Cardiac fibroblast (primary cell): Measurements from ENCODE around the gene NEDD4L.

Experiments used
- DNase-seq, 2 donors: peaks; one replicate each; pipeline versions ENCODE4 v3.0.0 to v3.0.0-alpha.2; 2010; ENCODE audit warnings: low read depth in 2 of 2
- H3K4me3 ChIP-seq, 2 donors: replicated peaks in 1 of 2; 1 replicate in 1 of 2; 2 replicates in 1 of 2; pipeline ENCODE4 v1.5.1; 2011; ENCODE audit warnings: low read depth in 2 of 2, low read length in 2 of 2, mild to moderate bottlenecking in 2 of 2, moderate library complexity in 1 of 2
- TF ChIP-seq, protein P1 (sequence below): IDR thresholded peaks from one replicate; pipeline ENCODE4 v1.5.1; 2011; ENCODE audit warnings: low read depth, mild to moderate bottlenecking, low read length, inconsistent platforms

Gene NEDD4L

DNA sequence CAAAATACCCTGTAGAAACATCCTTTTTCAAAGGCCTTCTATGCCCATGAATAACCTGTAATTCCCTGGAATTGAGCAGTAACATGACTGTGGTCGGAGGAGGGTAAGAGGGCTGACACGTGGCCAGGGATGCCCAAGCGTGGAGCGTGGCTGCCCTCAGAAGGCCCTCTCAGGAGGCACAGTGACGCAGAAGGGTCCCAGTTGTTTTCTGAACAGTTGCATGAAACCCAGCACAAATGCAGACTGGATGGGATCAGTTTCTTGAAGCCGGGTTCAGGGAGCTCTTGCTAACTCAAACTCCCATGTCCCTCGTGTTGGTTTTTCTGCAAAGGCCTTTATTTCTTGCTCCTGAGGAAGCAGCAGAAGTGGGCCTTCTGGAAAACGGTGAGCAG is 347.9 kb downstream of the NEDD4L start:
- TF ChIP-seq, protein P1, sequence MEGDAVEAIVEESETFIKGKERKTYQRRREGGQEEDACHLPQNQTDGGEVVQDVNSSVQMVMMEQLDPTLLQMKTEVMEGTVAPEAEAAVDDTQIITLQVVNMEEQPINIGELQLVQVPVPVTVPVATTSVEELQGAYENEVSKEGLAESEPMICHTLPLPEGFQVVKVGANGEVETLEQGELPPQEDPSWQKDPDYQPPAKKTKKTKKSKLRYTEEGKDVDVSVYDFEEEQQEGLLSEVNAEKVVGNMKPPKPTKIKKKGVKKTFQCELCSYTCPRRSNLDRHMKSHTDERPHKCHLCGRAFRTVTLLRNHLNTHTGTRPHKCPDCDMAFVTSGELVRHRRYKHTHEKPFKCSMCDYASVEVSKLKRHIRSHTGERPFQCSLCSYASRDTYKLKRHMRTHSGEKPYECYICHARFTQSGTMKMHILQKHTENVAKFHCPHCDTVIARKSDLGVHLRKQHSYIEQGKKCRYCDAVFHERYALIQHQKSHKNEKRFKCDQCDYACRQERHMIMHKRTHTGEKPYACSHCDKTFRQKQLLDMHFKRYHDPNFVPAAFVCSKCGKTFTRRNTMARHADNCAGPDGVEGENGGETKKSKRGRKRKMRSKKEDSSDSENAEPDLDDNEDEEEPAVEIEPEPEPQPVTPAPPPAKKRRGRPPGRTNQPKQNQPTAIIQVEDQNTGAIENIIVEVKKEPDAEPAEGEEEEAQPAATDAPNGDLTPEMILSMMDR, result no peak
- DNase-seq, result no peak
- H3K4me3 ChIP-seq, result no peak overlapping the region

GRCh38 chr18:58392324-58393000 is 348.4 kb downstream of the NEDD4L start:
- TF ChIP-seq, protein P1, result no peak
- DNase-seq, result peak; percentile 49 to 64
- no peak overlapping the region for H3K4me3 ChIP-seq

- DNase-seq, result no peak
- TF ChIP-seq, protein P1, result no peak
- no peak overlapping the region for H3K4me3 ChIP-seq
These were observed 349.3 kb downstream of the NEDD4L start for GRCh38 chr18:58393295-58393694.

DNA sequence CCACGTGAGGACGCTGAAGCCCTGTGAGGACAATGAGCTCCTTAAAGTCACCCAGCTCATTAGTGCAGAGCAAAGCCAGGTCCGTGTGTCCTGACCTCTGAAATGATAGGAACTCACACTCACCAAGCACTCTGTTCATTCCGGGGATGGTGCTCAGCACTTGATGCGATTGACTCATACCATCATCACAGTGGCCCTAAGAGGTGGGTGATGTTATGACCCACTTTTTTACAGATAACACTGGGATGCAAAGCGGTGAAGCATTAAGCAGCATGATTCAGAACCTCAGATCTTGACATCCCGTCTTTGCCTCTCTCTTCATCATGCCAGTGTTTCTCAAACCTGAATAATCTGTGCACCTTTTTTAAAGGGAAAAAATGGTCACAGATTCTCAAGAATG is 350.0 kb downstream of the NEDD4L start:
- no peak overlapping the region for H3K4me3 ChIP-seq
- peak in 1 of 2 donors; percentile 48 for DNase-seq
- TF ChIP-seq, protein P1, result no peak

- TF ChIP-seq, protein P1, result no peak
- no peak overlapping the region for H3K4me3 ChIP-seq
- peak in 1 of 2 donors; percentile 34 for DNase-seq
These were observed 350.8 kb downstream of the NEDD4L start for GRCh38 chr18:58394602-58395425.

DNA sequence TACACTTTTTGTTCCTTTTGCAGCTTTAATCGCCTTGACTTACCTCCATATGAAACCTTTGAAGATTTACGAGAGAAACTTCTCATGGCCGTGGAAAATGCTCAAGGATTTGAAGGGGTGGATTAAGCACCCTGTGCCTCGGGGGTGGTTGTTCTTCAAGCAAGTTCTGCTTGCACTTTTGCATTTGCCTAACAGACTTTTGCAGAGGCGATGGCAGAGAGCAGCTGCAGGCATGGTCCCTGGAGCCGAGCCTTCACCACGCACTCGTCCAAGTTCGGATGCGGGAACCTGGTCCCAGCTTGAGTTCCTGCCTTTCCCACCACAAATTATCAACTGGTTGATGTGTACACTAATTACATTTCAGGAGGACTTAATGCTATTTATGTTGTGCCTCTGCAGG is 352.1 kb downstream of the NEDD4L start:
- TF ChIP-seq, protein P1, result no peak
- H3K4me3 ChIP-seq, result no peak overlapping the region
- no peak for DNase-seq
